ENCODE measurements around the gene SETD3.

The SETD3 gene

DNA sequence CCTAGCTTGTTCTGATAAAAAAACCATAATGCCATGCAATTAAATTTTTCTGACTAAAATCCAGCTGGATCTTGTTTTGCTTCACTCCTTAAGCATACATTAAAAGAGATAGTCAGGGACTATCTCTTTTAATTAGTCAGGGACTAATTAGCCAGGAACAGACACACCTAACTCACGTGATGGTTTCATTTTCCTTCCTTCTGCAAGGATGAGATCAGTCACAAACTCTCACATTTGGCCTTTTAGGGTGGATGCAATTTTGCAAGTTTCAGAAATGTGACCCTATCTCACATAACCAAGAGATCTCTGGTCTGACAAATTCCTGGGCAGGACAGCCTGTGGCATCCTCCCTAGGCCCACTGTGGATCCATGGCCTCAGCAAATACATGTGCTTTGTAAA is 62.4 kb downstream of the SETD3 start:
- no peak overlapping the region for H3K4me3 ChIP-seq (replicated peaks in 1 of 2; ENCODE audit: low read depth in 2 of 2, low read length in 2 of 2)
- no peak for DNase-seq (ENCODE audit: low read depth in 2 of 2)
- TF ChIP-seq, protein P1, sequence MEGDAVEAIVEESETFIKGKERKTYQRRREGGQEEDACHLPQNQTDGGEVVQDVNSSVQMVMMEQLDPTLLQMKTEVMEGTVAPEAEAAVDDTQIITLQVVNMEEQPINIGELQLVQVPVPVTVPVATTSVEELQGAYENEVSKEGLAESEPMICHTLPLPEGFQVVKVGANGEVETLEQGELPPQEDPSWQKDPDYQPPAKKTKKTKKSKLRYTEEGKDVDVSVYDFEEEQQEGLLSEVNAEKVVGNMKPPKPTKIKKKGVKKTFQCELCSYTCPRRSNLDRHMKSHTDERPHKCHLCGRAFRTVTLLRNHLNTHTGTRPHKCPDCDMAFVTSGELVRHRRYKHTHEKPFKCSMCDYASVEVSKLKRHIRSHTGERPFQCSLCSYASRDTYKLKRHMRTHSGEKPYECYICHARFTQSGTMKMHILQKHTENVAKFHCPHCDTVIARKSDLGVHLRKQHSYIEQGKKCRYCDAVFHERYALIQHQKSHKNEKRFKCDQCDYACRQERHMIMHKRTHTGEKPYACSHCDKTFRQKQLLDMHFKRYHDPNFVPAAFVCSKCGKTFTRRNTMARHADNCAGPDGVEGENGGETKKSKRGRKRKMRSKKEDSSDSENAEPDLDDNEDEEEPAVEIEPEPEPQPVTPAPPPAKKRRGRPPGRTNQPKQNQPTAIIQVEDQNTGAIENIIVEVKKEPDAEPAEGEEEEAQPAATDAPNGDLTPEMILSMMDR (IDR thresholded peaks at IDR 0.05; ENCODE audit: low read depth, low read length) = no peak

DNA sequence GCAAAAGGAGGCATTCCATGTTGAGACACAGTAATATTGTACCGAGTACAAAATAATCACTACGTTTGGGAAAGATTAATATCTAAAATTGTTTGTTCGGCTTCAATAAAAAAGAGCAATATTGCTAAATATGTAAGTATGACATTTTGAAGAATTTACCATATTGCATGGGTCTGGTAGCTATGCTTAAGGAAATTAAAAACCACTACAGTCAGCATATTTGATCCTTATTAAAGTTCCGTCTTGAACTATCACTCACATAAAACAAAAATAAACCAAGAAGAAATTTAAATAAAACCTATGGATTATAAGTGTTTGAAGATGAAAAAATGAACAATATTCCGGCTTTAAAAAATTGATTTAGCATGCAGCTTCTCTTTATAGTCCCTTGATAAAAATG is 63.8 kb downstream of the SETD3 start:
- H3K4me3 ChIP-seq (replicated peaks in 1 of 2; ENCODE audit: low read depth in 2 of 2, low read length in 2 of 2) = no peak overlapping the region
- TF ChIP-seq, protein P1 (IDR thresholded peaks at IDR 0.05; ENCODE audit: low read depth, low read length) = no peak

DNA sequence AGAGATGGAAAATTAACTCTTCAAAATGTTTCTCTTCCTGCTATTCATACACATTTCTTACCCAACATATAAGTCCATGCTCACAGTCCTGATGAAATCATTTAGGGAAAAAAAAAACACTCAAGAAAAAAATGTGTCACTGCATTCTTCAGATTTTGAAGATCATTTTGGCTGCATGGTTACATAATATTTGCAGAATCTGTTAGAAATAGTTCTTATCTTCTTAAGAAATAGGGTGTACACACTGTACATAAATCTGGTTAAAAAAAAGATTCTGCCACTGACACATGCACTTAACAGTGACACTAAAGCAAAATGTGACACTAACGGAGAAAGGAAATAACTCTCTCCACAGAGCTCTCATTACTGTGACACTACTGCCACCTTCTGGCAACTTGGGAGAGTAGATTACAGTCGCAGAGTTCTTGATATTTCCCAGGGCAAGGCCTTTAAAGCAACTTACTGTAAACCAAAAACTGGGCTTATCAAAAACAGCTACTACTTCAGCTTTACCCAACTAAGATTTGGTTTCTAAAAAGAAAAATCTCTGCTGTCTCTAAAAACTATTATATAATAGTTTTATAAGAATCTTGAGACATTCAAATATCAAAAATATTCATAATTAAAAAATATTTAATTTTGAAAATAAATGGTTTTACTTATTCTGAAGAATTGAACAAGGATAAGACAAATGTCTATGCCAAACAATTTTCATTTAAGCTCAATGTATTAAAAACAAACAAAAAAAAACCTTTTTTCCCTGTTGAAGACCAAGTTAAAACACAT is 65.0 kb downstream of the SETD3 start:
- no peak overlapping the region for H3K4me3 ChIP-seq (replicated peaks in 1 of 2; ENCODE audit: low read depth in 2 of 2, low read length in 2 of 2)
- TF ChIP-seq, protein P1 (IDR thresholded peaks at IDR 0.05; ENCODE audit: low read depth, low read length) = peak; percentile 77
- peak; percentile 87 to 89 for DNase-seq (ENCODE audit: low read depth in 2 of 2)

More for the DNA sequence above, 63.8 kb downstream of the SETD3 start:
- DNase-seq (ENCODE audit: low read depth in 2 of 2) = no peak

DNA sequence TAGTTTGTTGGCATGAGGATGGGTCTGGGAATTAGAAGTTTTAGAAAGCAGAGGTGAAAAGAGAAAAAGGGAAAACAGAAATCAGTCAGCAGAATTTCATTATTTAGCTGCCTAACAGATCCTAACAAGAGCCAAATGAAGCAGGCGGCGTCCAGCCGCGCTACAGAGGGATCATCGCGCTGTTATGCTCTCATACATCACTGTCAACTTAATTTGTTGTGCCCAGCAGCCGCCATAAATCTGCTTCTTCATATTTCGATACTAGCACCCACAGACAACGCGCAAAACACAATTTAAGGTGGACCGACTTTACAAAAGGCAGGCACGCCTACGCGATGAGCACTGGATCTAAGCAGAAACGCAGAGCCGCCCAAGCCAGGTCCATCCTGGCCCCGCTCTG is 66.7 kb downstream of the SETD3 start:
- DNase-seq (ENCODE audit: low read depth in 2 of 2) = no peak
- TF ChIP-seq, protein P1 (IDR thresholded peaks at IDR 0.05; ENCODE audit: low read depth, low read length) = no peak
- H3K4me3 ChIP-seq (replicated peaks in 1 of 2; ENCODE audit: low read depth in 2 of 2, low read length in 2 of 2) = no peak overlapping the region

DNA sequence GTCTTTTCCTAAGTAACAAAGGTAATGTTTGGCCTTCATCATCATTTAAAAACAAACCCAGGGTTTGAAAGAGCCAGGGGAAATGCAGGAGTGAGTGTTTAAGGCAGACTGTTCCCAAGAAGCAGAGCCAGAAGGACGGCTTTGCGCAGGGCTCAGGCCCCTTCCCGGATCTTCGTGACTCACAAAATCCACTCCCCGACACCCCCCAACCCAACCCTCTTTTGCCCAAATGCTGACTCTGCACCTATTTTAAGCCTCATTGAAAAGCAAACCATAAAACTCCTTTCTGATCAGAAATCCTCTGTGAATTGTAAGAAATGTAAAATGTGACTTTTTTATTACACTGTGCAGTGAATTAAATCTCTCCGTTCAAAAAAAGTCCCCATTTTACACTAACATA is 67.5 kb downstream of the SETD3 start:
- no peak for DNase-seq (ENCODE audit: low read depth in 2 of 2)
- TF ChIP-seq, protein P1 (IDR thresholded peaks at IDR 0.05; ENCODE audit: low read depth, low read length) = no peak
- no peak overlapping the region for H3K4me3 ChIP-seq (replicated peaks in 1 of 2; ENCODE audit: low read depth in 2 of 2, low read length in 2 of 2)

DNA sequence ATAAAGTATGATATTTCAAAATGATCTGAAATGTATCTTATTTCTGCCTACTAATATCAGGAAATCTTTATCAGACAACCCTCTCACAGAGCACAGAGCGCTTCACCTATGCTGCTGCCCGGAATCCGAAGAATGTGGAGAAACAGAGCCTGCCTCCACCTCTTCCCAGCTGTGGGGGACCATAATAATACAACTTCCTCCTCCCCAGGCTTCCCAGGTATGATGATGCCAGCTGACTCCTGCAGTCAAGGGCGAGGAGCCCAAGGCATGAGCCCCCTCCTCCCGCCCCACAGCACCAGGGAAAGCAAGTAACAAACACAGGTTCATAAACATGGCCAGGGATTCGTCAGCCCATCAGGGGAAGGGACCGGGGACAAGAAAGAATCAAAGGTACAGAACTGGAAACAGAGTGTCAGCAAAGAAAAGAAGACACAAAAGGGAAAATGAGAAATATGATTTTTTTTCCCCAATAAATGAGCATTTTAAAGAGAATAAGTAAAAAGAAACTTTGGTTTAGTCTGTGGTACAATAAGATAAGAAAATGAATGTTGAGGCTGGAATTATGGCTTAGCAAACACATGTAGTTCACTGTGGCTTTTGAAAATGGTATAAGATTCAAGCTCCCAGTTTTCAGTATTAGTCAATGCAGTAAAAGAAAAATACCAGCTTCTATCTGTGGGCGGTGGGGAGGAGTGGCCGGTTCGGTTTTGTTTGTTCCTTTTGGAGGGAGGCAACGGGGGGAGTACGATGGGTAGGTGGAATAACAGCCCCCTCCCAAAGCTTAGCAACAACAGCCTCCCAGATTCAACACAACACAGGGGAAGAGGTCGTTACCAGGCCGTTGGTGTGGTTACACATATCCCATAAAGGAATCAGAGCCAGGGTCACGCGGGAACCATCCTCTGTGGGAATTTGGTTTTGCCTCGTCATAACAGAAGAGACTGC is 68.3 kb downstream of the SETD3 start:
- H3K4me3 ChIP-seq (replicated peaks in 1 of 2; ENCODE audit: low read depth in 2 of 2, low read length in 2 of 2) = no peak overlapping the region

More for the DNA sequence above, 68.3 kb downstream of the SETD3 start:
- TF ChIP-seq, protein P1 (IDR thresholded peaks at IDR 0.05; ENCODE audit: low read depth, low read length) = no peak
- peak in 1 of 2 donors; percentile 28 for DNase-seq (ENCODE audit: low read depth in 2 of 2)
